Subcutaneous adipose tissue (tissue), 4 donors: ENCODE data around the gene CCL4L2. TPM values are rescaled to one million over a fixed set of nuclear protein-coding genes. Genes with fewer than 3 reads are reported as not detected.

Experiments
- small RNA-seq: library from RNA; depleted of rRNA; stranded (forward); fragments of <200 nt; gene quantifications from one replicate; pipeline ENCODE3, GENCODE V24; 2016
- total RNA-seq, 4 donors: library from RNA; depleted of rRNA; stranded (reverse); fragments of >200 nt; gene quantifications; one replicate each; pipeline ENCODE4 v1.1.0, GENCODE V29; 2016

Gene CCL4L2
- total RNA-seq, 4 donors from 2014 or later, result not detected

Small RNA genes within 50 kb of the gene (small RNA-seq; reads per million reads assigned to genes)
- gene AC243829.3 (not detected), gene AC243829.6 (not detected)

Other genes starting within 250 kb of the CCL4L2 start
- 1 to 10 TPM in 1 of 4 donors, under 1 TPM in 1, not detected in 2; 0.34 to 2.6 TPM for gene CCL16, start 229.6 kb upstream of the CCL4L2 start, total RNA-seq
- 10 to 100 TPM; 33.5 to 48.7 (median 46.5) TPM for gene CCL14, start 224.3 kb upstream of the CCL4L2 start, total RNA-seq
- not detected for gene CCL15, start 209.5 kb upstream of the CCL4L2 start, total RNA-seq
- gene CCL23, start 193.1 kb upstream of the CCL4L2 start, total RNA-seq, result 10 to 100 TPM in 2 of 4 donors, 1 to 10 TPM in 2; 3.4 to 13.7 (median 9.1) TPM
- gene CCL18, start 146.8 kb upstream of the CCL4L2 start, total RNA-seq, result 10 to 100 TPM in 1 of 4 donors, 1 to 10 TPM in 1, under 1 TPM in 1, not detected in 1; 0.66 to 19.2 (median 2.2) TPM
- gene CCL3, start 120.9 kb upstream of the CCL4L2 start, total RNA-seq, result 10 to 100 TPM in 1 of 4 donors, 1 to 10 TPM in 2, under 1 TPM in 1; 0.98 to 14.1 (median 1.7) TPM
- 1 to 10 TPM in 3 of 4 donors, not detected in 1; 2.2 to 4.2 (median 3.1) TPM for gene CCL4, start 107.2 kb upstream of the CCL4L2 start, total RNA-seq
- 1 to 10 TPM in 1 of 4 donors, not detected in 3; 2.9 TPM for gene TBC1D3B, start 34.4 kb upstream of the CCL4L2 start, total RNA-seq
- gene CCL3L1, start 14.3 kb upstream of the CCL4L2 start, total RNA-seq, result 1 to 10 TPM in 1 of 4 donors, not detected in 3; 3.9 TPM
- not detected for gene TBC1D3I, start 53.5 kb downstream of the CCL4L2 start, total RNA-seq
- gene TBC1D3G, start 112.8 kb downstream of the CCL4L2 start, total RNA-seq, result 1 to 10 TPM in 1 of 4 donors, not detected in 3; 3.1 TPM
- not detected for gene TBC1D3H, start 177.4 kb downstream of the CCL4L2 start, total RNA-seq